SIG-M5 treated with dmso at 0.1 percent for 504 hours (cell line): ENCODE results near the gene NAIF1.
A peak's percentile ranks its signal among the peaks of the same experiment; 100 is the strongest.
"Not testable (repeated sequence)": the region's sequence is repeated elsewhere in the genome, so short reads cannot be mapped to it uniquely, and the experiment has no call there.

ENCODE experiments used
- DNase-seq: peaks from one replicate; lab custom pipeline; 2025; ENCODE audit not compliant: unreplicated experiment; lab: John Stamatoyannopoulos, UW

Gene NAIF1

GRCh38 chr9:128062846-128063831 is 4.0 kb downstream of the NAIF1 start:
- DNase-seq = no peak

GRCh38 chr9:128062279-128062678 is 4.8 kb downstream of the NAIF1 start:
- no peak for DNase-seq

GRCh38 chr9:128061275-128061960 is 5.7 kb downstream of the NAIF1 start:
- DNase-seq = no peak

GRCh38 chr9:128059365-128059983 is 7.6 kb downstream of the NAIF1 start:
- no peak for DNase-seq

- no peak for DNase-seq
Measured at GRCh38 chr9:128057724-128058409, 9.3 kb downstream of the NAIF1 start.

- DNase-seq = no peak
Measured at GRCh38 chr9:128056887-128057723, 10.0 kb downstream of the NAIF1 start.

GRCh38 chr9:128056086-128056485 is 11.0 kb downstream of the NAIF1 start:
- DNase-seq = no peak

GRCh38 chr9:128055344-128056040 is 11.6 kb downstream of the NAIF1 start:
- DNase-seq = no peak

- DNase-seq = no peak
Measured at GRCh38 chr9:128054087-128054486, 13.0 kb downstream of the NAIF1 start.

- DNase-seq = peak; percentile 96
Measured at GRCh38 chr9:128053560-128053959, 13.6 kb downstream of the NAIF1 start.

GRCh38 chr9:128051932-128052709 is 15.0 kb downstream of the NAIF1 start:
- DNase-seq = no peak

GRCh38 chr9:128049843-128050242 is 17.3 kb downstream of the NAIF1 start:
- DNase-seq = no peak

GRCh38 chr9:128048663-128049062 is 18.5 kb downstream of the NAIF1 start:
- no peak for DNase-seq

- DNase-seq = no peak
Measured at GRCh38 chr9:128047231-128047630, 19.9 kb downstream of the NAIF1 start.

- no peak for DNase-seq
Measured at GRCh38 chr9:128045831-128046230, 21.3 kb downstream of the NAIF1 start.

- not testable (repeated sequence) for DNase-seq
Measured at GRCh38 chr9:128045409-128045808, 21.7 kb downstream of the NAIF1 start.

- DNase-seq = no peak
Measured at GRCh38 chr9:128043467-128043868, 23.7 kb downstream of the NAIF1 start.

- DNase-seq = no peak
Measured at GRCh38 chr9:128042043-128042442, 25.1 kb downstream of the NAIF1 start.

- DNase-seq = not testable (repeated sequence)
Measured at GRCh38 chr9:128040783-128041182, 26.3 kb downstream of the NAIF1 start.
